Measurements from ENCODE around the gene APOOL. TPM values are rescaled to one million over a fixed set of nuclear protein-coding genes. Genes with fewer than 3 reads are reported as not detected.

APOOL gene
- total and polyA plus RNA-seq, 8 donors: 2.3 to 26.3 (median 4.9) TPM

DNA sequence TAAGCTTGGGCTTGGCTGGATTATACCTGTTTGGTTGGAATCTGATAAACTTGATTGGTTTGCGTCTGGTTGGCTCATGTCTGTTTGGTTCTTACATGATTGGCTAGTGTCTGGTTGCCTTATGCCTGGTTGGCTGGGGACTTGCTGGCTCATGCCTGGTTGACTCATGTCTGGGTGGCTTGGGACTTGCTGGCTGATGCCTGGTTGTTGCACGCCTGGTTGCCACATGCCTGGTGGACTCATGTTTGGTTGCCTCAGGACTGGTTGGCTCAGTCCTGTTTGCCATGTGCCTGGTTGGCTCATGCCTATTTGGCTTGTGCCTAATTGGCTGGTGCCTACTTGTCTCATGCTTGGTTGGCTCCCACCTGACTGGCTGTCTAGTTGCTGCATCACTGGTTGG is 104.5 kb downstream of the APOOL start:
- no peaks in the 10 kb centered on the region for H3K36me3 ChIP-seq
- H3K4me3 ChIP-seq: no peak overlapping the region
- intact Hi-C loops (cut with DNase I; ENCODE audit: low total_unique reads): no loop called here
- DNase-seq: no peak
- no peak overlapping the region for H3K27ac ChIP-seq
- TF ChIP-seq, protein P1, sequence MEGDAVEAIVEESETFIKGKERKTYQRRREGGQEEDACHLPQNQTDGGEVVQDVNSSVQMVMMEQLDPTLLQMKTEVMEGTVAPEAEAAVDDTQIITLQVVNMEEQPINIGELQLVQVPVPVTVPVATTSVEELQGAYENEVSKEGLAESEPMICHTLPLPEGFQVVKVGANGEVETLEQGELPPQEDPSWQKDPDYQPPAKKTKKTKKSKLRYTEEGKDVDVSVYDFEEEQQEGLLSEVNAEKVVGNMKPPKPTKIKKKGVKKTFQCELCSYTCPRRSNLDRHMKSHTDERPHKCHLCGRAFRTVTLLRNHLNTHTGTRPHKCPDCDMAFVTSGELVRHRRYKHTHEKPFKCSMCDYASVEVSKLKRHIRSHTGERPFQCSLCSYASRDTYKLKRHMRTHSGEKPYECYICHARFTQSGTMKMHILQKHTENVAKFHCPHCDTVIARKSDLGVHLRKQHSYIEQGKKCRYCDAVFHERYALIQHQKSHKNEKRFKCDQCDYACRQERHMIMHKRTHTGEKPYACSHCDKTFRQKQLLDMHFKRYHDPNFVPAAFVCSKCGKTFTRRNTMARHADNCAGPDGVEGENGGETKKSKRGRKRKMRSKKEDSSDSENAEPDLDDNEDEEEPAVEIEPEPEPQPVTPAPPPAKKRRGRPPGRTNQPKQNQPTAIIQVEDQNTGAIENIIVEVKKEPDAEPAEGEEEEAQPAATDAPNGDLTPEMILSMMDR (IDR thresholded peaks at IDR 0.05): no peak
- TF ChIP-seq POLR2A (IDR thresholded peaks at IDR 0.05) (no peak), EP300 (IDR thresholded peaks at IDR 0.05) (no peak), POLR2AphosphoS5 (IDR thresholded peaks at IDR 0.05) (no peak)
- 81 to 97% (median 93%) methylated on average over 2 of the region's 2 CpGs; no CpG with 5 or more reads in 1 of the 5 donors for WGBS, 5 donors
- H3K4me1 ChIP-seq: no peaks in the 10 kb centered on the region
- H3K9me3 ChIP-seq: no peaks in the 10 kb centered on the region
- no peaks in the 10 kb centered on the region for H3K27me3 ChIP-seq

DNA sequence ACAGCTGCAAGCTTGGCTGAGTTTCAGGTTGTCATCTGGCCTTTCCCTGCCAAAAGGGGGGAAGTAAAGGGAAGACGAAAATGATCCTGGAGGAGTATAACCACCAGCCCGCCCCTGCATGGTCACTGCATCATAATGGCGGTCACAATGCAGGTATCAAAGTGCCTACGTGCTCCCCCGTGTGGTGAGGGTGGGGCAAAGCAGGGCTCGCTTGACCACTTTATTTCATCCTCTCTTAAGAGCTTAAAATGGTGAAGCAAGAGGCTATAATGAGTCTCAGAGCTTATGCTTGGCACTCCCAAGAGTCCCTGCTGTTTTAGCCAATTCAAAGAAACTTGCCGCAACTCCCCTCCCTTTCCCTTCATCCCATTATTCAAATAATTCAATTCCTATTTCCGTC is 105.6 kb downstream of the APOOL start:
- DNase-seq: peak in 1 of 2 donors; percentile 5
- intact Hi-C loops (cut with DNase I; ENCODE audit: low total_unique reads): no loop called here
- Histone ChIP-seq H3K4me3 (no peak overlapping the region), H3K9me3 (no peaks in the 10 kb centered on the region), H3K36me3 (no peaks in the 10 kb centered on the region), H3K27ac (no peak overlapping the region), H3K4me1 (no peaks in the 10 kb centered on the region), H3K27me3 (no peaks in the 10 kb centered on the region)
- WGBS, 5 donors: 50 to 100% (median 69%) methylated on average over 2 to 8 of the region's 8 CpGs
- TF ChIP-seq POLR2A (IDR thresholded peaks at IDR 0.05): no peak
- TF ChIP-seq, protein P1 (IDR thresholded peaks at IDR 0.05): peak in 2 of 7 experiments; percentile 7 to 16

DNA sequence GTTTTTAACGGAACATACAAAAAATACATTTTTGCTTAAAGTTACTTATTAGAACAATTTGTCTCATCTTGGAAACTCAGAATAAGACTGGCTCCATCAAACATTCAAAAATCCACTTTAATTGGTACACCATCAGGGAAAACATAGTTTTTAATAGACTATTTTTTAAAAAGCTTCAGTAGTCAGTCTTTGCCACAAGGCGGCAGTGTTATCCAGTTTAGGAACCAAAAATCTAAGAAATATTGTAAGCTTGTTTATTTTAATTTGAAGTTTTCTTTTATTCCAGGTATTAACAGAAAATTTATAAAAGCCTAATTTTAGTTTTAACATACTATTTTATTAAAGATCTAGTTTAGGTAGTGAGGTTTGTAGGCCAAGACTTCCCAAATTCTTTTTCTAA is 107.7 kb downstream of the APOOL start:
- no peaks in the 10 kb centered on the region for H3K4me1 ChIP-seq
- no peak overlapping the region for H3K4me3 ChIP-seq
- H3K9me3 ChIP-seq: no peaks in the 10 kb centered on the region
- peak in 1 of 2 donors; percentile 29 for DNase-seq
- H3K27ac ChIP-seq: no peak overlapping the region
- H3K36me3 ChIP-seq: no peaks in the 10 kb centered on the region
- H3K27me3 ChIP-seq: no peaks in the 10 kb centered on the region
- intact Hi-C loops (cut with DNase I; ENCODE audit: low total_unique reads): no loop called here
- no peak for TF ChIP-seq EP300 (IDR thresholded peaks at IDR 0.05)
- TF ChIP-seq, protein P1 (IDR thresholded peaks at IDR 0.05): peak in 4 of 7 experiments; percentile 33 to 59 (median 36)
- 20 to 33% (median 28%) methylated on average over 2 of the region's 2 CpGs for WGBS, 5 donors

DNA sequence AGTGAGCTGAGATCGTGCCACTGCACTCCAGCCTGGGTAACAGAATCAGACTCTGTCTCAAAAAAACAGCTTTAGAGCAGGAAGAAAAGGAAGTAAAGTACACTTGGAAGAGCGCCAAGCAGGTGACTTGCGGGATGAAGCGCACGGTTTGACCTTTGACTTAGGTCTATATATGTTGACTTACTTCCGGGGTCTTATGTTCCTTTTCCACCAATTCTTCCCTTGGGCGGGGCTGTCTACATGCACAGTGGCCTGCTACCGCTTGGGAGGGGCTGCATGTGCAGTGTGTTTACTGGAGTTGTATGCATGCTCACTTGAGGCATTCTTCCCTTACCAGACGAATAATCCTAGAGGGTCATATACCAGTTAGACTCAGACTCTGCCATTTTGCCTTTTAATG is 108.6 kb downstream of the APOOL start:
- no peak overlapping the region for H3K27ac ChIP-seq
- TF ChIP-seq EP300 (IDR thresholded peaks at IDR 0.05) (no peak), POLR2AphosphoS5 (IDR thresholded peaks at IDR 0.05) (no peak), POLR2A (IDR thresholded peaks at IDR 0.05) (no peak)
- TF ChIP-seq, protein P1 (IDR thresholded peaks at IDR 0.05): no peak
- H3K4me3 ChIP-seq: no peak overlapping the region
- H3K36me3 ChIP-seq: no peaks in the 10 kb centered on the region
- intact Hi-C loops (cut with DNase I; ENCODE audit: low total_unique reads): no loop called here
- H3K4me1 ChIP-seq: no peaks in the 10 kb centered on the region
- peak in 1 of 2 donors; percentile 47 for DNase-seq
- WGBS, 5 donors: 30 to 47% (median 40%) methylated on average over 9 of the region's 9 CpGs
- H3K27me3 ChIP-seq: no peaks in the 10 kb centered on the region
- no peaks in the 10 kb centered on the region for H3K9me3 ChIP-seq

Measured in stomach (tissue), 9 donors.